ENCODE data around the gene GAS7.
A peak's percentile ranks its signal among the peaks of the same experiment; 100 is the strongest.

GAS7 gene

GRCh38 chr17:9994761-9995160 lies 203.6 kb downstream of the GAS7 start:
- FAIRE-seq (no peak), DNase-seq (ENCODE audit: insufficient read length, low spot score) (no peak)

- DNase-seq (ENCODE audit: insufficient read length, low spot score) (no peak), FAIRE-seq (no peak)
These were observed 206.6 kb downstream of the GAS7 start for GRCh38 chr17:9991796-9992195.

- FAIRE-seq (no peak), DNase-seq (ENCODE audit: insufficient read length, low spot score) (no peak)
These were observed 207.1 kb downstream of the GAS7 start for GRCh38 chr17:9991351-9991750.

GRCh38 chr17:9987779-9988585 lies 210.4 kb downstream of the GAS7 start:
- FAIRE-seq (peak; percentile 93), DNase-seq (ENCODE audit: insufficient read length, low spot score) (peak; percentile 54)

- FAIRE-seq (no peak), DNase-seq (ENCODE audit: insufficient read length, low spot score) (no peak)
These were observed 211.5 kb downstream of the GAS7 start for GRCh38 chr17:9986754-9987382.

GRCh38 chr17:9985646-9986045 lies 212.8 kb downstream of the GAS7 start:
- DNase-seq (ENCODE audit: insufficient read length, low spot score), result no peak
- FAIRE-seq, result no peak

- FAIRE-seq, result no peak
- DNase-seq (ENCODE audit: insufficient read length, low spot score), result no peak
These were observed 213.6 kb downstream of the GAS7 start for GRCh38 chr17:9984768-9985167.

- peak; percentile 31 for FAIRE-seq
These were observed 216.2 kb downstream of the GAS7 start for GRCh38 chr17:9982159-9982558.

GRCh38 chr17:9981344-9981915 lies 217.0 kb downstream of the GAS7 start:
- FAIRE-seq (no peak), DNase-seq (ENCODE audit: insufficient read length, low spot score) (no peak)

More at GRCh38 chr17:9982159-9982558, 216.2 kb downstream of the GAS7 start:
- DNase-seq (ENCODE audit: insufficient read length, low spot score), result no peak

GRCh38 chr17:9979463-9979995 lies 218.9 kb downstream of the GAS7 start:
- no peak for FAIRE-seq
- DNase-seq (ENCODE audit: insufficient read length, low spot score), result no peak

GRCh38 chr17:9977180-9977575 lies 221.2 kb downstream of the GAS7 start:
- DNase-seq (ENCODE audit: insufficient read length, low spot score) (no peak), FAIRE-seq (no peak)

GRCh38 chr17:9976283-9977179 lies 221.9 kb downstream of the GAS7 start:
- DNase-seq (ENCODE audit: insufficient read length, low spot score), result no peak
- FAIRE-seq, result peak; percentile 73

- no peak for DNase-seq (ENCODE audit: insufficient read length, low spot score)
- no peak for FAIRE-seq
These were observed 223.7 kb downstream of the GAS7 start for GRCh38 chr17:9974448-9975381.

- FAIRE-seq (no peak), DNase-seq (ENCODE audit: insufficient read length, low spot score) (no peak)
These were observed 224.5 kb downstream of the GAS7 start for GRCh38 chr17:9973669-9974447.

GRCh38 chr17:9971991-9972390 lies 226.4 kb downstream of the GAS7 start:
- FAIRE-seq, result no peak

GRCh38 chr17:9969301-9969935 lies 229.0 kb downstream of the GAS7 start:
- no peak for DNase-seq (ENCODE audit: insufficient read length, low spot score)
- no peak for FAIRE-seq

More at GRCh38 chr17:9971991-9972390, 226.4 kb downstream of the GAS7 start:
- no peak for DNase-seq (ENCODE audit: insufficient read length, low spot score)

GRCh38 chr17:9968881-9969280 lies 229.5 kb downstream of the GAS7 start:
- no peak for FAIRE-seq

GRCh38 chr17:9968008-9968407 lies 230.4 kb downstream of the GAS7 start:
- no peak for FAIRE-seq

More at GRCh38 chr17:9968881-9969280, 229.5 kb downstream of the GAS7 start:
- DNase-seq (ENCODE audit: insufficient read length, low spot score), result no peak

More at GRCh38 chr17:9968008-9968407, 230.4 kb downstream of the GAS7 start:
- DNase-seq (ENCODE audit: insufficient read length, low spot score), result no peak

Data from GM19239 (cell line).